ENCODE measurements around the gene BPIFB6.

BPIFB6 gene

GRCh38 chr20:33031531-33031930 is at the start of gene BPIFB6:
BPIFB6 (plus strand) TSS chr20:33031648; CDS start chr20:33031648, 0 bp downstream.
- DNase-seq (ENCODE audit: low read depth) = no peak

GRCh38 chr20:32982617-32983458 is 48.6 kb upstream of the BPIFB6 start:
- no peak for DNase-seq (ENCODE audit: low read depth)

- no peak for DNase-seq (ENCODE audit: low read depth)
These were observed 47.9 kb upstream of the BPIFB6 start for GRCh38 chr20:32983459-32984112.

GRCh38 chr20:32984196-32984595 is 47.3 kb upstream of the BPIFB6 start:
- DNase-seq (ENCODE audit: low read depth) = no peak

GRCh38 chr20:32984631-32985354 is 46.7 kb upstream of the BPIFB6 start:
- DNase-seq (ENCODE audit: low read depth) = no peak

- DNase-seq (ENCODE audit: low read depth) = no peak
These were observed 45.9 kb upstream of the BPIFB6 start for GRCh38 chr20:32985596-32985995.

GRCh38 chr20:32986331-32986966 is 45.0 kb upstream of the BPIFB6 start:
- no peak for DNase-seq (ENCODE audit: low read depth)

GRCh38 chr20:32987044-32987825 is 44.2 kb upstream of the BPIFB6 start:
- no peak for DNase-seq (ENCODE audit: low read depth)

GRCh38 chr20:32988008-32988407 is 43.4 kb upstream of the BPIFB6 start:
- DNase-seq (ENCODE audit: low read depth) = no peak

GRCh38 chr20:32989507-32990283 is 41.8 kb upstream of the BPIFB6 start:
- no peak for DNase-seq (ENCODE audit: low read depth)

- no peak for DNase-seq (ENCODE audit: low read depth)
These were observed 41.0 kb upstream of the BPIFB6 start for GRCh38 chr20:32990426-32990825.

GRCh38 chr20:32991383-32991782 is 40.1 kb upstream of the BPIFB6 start:
- DNase-seq (ENCODE audit: low read depth) = no peak

- DNase-seq (ENCODE audit: low read depth) = no peak
These were observed 39.4 kb upstream of the BPIFB6 start for GRCh38 chr20:32991792-32992641.

- DNase-seq (ENCODE audit: low read depth) = no peak
These were observed 37.9 kb upstream of the BPIFB6 start for GRCh38 chr20:32993496-32994050.

GRCh38 chr20:32995802-32996201 is 35.6 kb upstream of the BPIFB6 start:
- no peak for DNase-seq (ENCODE audit: low read depth)

- DNase-seq (ENCODE audit: low read depth) = no peak
These were observed 34.0 kb upstream of the BPIFB6 start for GRCh38 chr20:32997431-32997830.

- no peak for DNase-seq (ENCODE audit: low read depth)
These were observed 31.7 kb upstream of the BPIFB6 start for GRCh38 chr20:32999603-33000250.

- DNase-seq (ENCODE audit: low read depth) = no peak
These were observed 30.5 kb upstream of the BPIFB6 start for GRCh38 chr20:33000802-33001466.
